ENCODE measurements around the gene TRIM2. TPM values are rescaled to one million over a fixed set of nuclear protein-coding genes. Genes with fewer than 3 reads are reported as not detected.

Gene TRIM2
- polyA plus RNA-seq, 1 of the 3 experiments (the other 2 are of a cell fraction): 16.4 TPM

DNA sequence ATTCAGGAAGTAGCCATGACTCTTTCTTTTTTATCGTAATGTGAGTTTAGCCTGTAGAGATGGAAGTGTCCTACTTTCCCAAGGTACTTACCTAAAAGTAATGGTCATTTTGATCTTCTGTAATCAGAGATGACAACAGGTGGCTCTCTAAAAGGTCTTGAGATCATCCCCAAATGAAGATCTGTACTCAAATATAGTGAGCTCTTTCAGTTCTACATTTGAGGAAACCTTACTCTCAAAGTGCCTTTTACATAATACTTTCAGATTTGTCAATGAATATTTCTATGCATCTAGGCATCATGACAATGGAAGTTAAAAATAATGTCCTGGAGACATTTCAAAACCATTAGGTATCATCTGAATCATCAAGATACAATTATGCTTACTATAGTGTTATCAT lies 123.0 kb downstream of the TRIM2 start:
- 100% methylated on average over 1 of the region's 1 CpG for WGBS (ENCODE audit: low lambda C conversion rate)

DNA sequence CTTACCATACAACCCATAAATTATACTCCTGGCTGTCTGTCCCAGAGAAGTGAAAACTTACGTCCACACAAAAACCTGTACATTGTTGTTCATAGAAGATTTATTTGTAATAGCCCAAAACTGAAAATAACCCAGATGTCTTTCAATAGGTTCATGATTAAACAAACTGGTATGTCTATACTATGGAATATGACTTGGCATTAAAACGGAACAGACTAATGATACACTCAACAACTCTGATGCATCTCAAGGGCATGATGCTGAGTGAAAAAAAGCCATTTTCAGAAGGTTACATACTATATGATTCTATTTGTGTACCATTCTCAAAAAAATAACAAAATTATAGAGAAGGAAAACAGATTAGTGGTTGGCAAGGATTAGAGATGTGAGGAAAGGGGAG lies 128.7 kb downstream of the TRIM2 start:
- H3K79me2 ChIP-seq (ENCODE audit: insufficient read depth): no peaks in the 10 kb centered on the region
- CTCF ChIA-PET: no interaction called here
- no peak overlapping the region for H2AFZ ChIP-seq (ENCODE audit: low read depth)
- no peak for DNase-seq
- no peak for TF ChIP-seq TAF1 (IDR thresholded peaks at IDR 0.05; ENCODE audit: borderline replicate concordance, low read depth, low read length)
- no peak for TF ChIP-seq TCF12 (IDR thresholded peaks at IDR 0.05)
- H3K27ac ChIP-seq (ENCODE audit: low read depth in 2 of 2, low read length in 1 of 2): no peak overlapping the region; a peak in 1 of 4 replicates
- H3K9ac ChIP-seq: no peak overlapping the region
- H3K4me3 ChIP-seq (ENCODE audit: low read depth in 2 of 2, low read length in 1 of 2): no peak overlapping the region
- peaks cover 46 to 61% of the 10 kb centered on the region in 2 experiments for H3K36me3 ChIP-seq (replicated peaks in 1 of 2; ENCODE audit: control insufficient read depth in 1 of 2, insufficient read depth in 2 of 2, low read length in 1 of 2)
- H4K20me1 ChIP-seq (ENCODE audit: insufficient read depth): no peaks in the 10 kb centered on the region
- no peak overlapping the region for H3K4me2 ChIP-seq
- peaks cover 10% of the 10 kb centered on the region for H3F3A ChIP-seq (replicated peaks; ENCODE audit: insufficient read depth)
- H3K27me3 ChIP-seq (ENCODE audit: insufficient read depth): no peaks in the 10 kb centered on the region
- H3K4me1 ChIP-seq (ENCODE audit: control insufficient read depth in 1 of 2, insufficient read depth in 2 of 2, low read depth in 1 of 2, low read length in 1 of 2): no peaks in the 10 kb centered on the region
- POLR2A ChIA-PET: no interaction called here
- H3K9me2 ChIP-seq: no peaks in the 10 kb centered on the region
- no peaks in the 10 kb centered on the region for H3K9me3 ChIP-seq
- 68% methylated on average over 2 of the region's 2 CpGs for WGBS (ENCODE audit: low lambda C conversion rate)

More for the DNA sequence above, 123.0 kb downstream of the TRIM2 start:
- peaks cover 10% of the 10 kb centered on the region for H3F3A ChIP-seq (replicated peaks; ENCODE audit: insufficient read depth)
- TF ChIP-seq GABPA (IDR thresholded peaks at IDR 0.05; ENCODE audit: low read depth) (no peak), GATA2 (CRISPR knock-in tag; IDR thresholded peaks at IDR 0.05) (no peak), FOXJ3 (CRISPR knock-in tag; IDR thresholded peaks at IDR 0.05) (no peak), FOXM1 (IDR thresholded peaks at IDR 0.05; ENCODE audit: low read depth) (no peak), CHD2 (IDR thresholded peaks at IDR 0.05; ENCODE audit: low read length, partially characterized antibody) (no peak), YY1 (IDR thresholded peaks at IDR 0.05; ENCODE audit: low read depth) (no peak), SMC3 (IDR thresholded peaks at IDR 0.05; ENCODE audit: low read depth, low read length) (no peak), NFIC (IDR thresholded peaks at IDR 0.05; ENCODE audit: borderline replicate concordance) (no peak), EP300 (IDR thresholded peaks at IDR 0.05; ENCODE audit: borderline replicate concordance in 1 of 2, low read depth in 1 of 2, low read length in 1 of 2) (no peak), TEAD4 (IDR thresholded peaks at IDR 0.05; ENCODE audit: borderline replicate concordance, insufficient read depth) (no peak)
- TF ChIP-seq, protein P1, sequence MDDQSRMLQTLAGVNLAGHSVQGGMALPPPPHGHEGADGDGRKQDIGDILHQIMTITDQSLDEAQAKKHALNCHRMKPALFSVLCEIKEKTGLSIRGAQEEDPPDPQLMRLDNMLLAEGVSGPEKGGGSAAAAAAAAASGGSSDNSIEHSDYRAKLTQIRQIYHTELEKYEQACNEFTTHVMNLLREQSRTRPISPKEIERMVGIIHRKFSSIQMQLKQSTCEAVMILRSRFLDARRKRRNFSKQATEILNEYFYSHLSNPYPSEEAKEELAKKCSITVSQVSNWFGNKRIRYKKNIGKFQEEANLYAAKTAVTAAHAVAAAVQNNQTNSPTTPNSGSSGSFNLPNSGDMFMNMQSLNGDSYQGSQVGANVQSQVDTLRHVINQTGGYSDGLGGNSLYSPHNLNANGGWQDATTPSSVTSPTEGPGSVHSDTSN (IDR thresholded peaks at IDR 0.05): no peak
- TF ChIP-seq, protein P2, sequence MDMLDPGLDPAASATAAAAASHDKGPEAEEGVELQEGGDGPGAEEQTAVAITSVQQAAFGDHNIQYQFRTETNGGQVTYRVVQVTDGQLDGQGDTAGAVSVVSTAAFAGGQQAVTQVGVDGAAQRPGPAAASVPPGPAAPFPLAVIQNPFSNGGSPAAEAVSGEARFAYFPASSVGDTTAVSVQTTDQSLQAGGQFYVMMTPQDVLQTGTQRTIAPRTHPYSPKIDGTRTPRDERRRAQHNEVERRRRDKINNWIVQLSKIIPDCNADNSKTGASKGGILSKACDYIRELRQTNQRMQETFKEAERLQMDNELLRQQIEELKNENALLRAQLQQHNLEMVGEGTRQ (IDR thresholded peaks at IDR 0.05; ENCODE audit: borderline replicate concordance, low read depth, low read length): no peak
- TF ChIP-seq, protein P3, sequence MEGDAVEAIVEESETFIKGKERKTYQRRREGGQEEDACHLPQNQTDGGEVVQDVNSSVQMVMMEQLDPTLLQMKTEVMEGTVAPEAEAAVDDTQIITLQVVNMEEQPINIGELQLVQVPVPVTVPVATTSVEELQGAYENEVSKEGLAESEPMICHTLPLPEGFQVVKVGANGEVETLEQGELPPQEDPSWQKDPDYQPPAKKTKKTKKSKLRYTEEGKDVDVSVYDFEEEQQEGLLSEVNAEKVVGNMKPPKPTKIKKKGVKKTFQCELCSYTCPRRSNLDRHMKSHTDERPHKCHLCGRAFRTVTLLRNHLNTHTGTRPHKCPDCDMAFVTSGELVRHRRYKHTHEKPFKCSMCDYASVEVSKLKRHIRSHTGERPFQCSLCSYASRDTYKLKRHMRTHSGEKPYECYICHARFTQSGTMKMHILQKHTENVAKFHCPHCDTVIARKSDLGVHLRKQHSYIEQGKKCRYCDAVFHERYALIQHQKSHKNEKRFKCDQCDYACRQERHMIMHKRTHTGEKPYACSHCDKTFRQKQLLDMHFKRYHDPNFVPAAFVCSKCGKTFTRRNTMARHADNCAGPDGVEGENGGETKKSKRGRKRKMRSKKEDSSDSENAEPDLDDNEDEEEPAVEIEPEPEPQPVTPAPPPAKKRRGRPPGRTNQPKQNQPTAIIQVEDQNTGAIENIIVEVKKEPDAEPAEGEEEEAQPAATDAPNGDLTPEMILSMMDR (IDR thresholded peaks at IDR 0.05): no peak
- H3K4me2 ChIP-seq: no peak overlapping the region
- H3K4me1 ChIP-seq (ENCODE audit: control insufficient read depth in 1 of 2, insufficient read depth in 2 of 2, low read depth in 1 of 2, low read length in 1 of 2): no peaks in the 10 kb centered on the region
- no peak overlapping the region for H3K27ac ChIP-seq (ENCODE audit: low read depth in 2 of 2, low read length in 1 of 2)
- no peak overlapping the region for H3K9ac ChIP-seq
- peaks cover 46 to 68% of the 10 kb centered on the region in 2 experiments for H3K36me3 ChIP-seq (replicated peaks in 1 of 2; ENCODE audit: control insufficient read depth in 1 of 2, insufficient read depth in 2 of 2, low read length in 1 of 2)
- no peaks in the 10 kb centered on the region for H4K20me1 ChIP-seq (ENCODE audit: insufficient read depth)
- no peaks in the 10 kb centered on the region for H3K9me3 ChIP-seq
- POLR2A ChIA-PET: no interaction called here
- CTCF ChIA-PET: interaction anchor here (1.0 to 2.3 kb wide), 2 partner anchors 9 to 184 kb away, joined by 3 to 9 read pairs; no protein-coding TSS in a partner anchor
- DNase-seq: no peak
- no peaks in the 10 kb centered on the region for H3K79me2 ChIP-seq (ENCODE audit: insufficient read depth)
- H3K27me3 ChIP-seq (ENCODE audit: insufficient read depth): no peaks in the 10 kb centered on the region
- no peak overlapping the region for H2AFZ ChIP-seq (ENCODE audit: low read depth)
- no peak overlapping the region for H3K4me3 ChIP-seq (ENCODE audit: low read depth in 2 of 2, low read length in 1 of 2)
- no peaks in the 10 kb centered on the region for H3K9me2 ChIP-seq
